A172 (cell line): ENCODE data around the gene LIN9. TPM values are rescaled to one million over a fixed set of nuclear protein-coding genes. Genes with fewer than 3 reads are reported as not detected.

Experiments
- DNase-seq: peaks from one replicate; pipeline ENCODE4 v3.0.0-alpha.2; 2015; ENCODE audit warnings: low spot score
- total RNA-seq: library from RNA; depleted of rRNA; stranded (reverse); fragments of >200 nt; shearing (Covaris generic); gene quantifications from 2 replicates; pipeline ENCODE4 v1.2.3, GENCODE V29; 2014

The LIN9 gene
- total RNA-seq, 1 experiment from 2014 or later, result 25.6 TPM

DNA sequence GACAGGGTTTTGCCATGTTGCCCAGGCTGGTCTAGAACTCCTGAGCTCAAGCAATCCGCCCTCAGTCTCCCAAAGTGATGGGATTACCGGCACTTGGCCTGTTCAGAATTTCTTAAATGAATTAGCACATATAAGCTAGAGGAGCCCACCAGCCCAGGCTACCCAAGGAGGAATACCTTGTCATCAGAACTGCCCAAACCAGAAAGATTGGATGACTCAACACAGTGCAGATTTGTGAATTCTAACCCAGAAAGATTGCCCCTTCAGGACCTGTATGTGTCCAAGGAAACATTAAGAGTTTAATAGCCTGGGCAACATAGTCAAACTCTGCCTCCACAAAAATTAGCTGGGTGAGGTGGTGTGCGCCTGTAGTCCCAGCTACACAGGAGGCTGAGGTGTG, 14.0 kb upstream of the LIN9 start:
- DNase-seq, result no peak

DNA sequence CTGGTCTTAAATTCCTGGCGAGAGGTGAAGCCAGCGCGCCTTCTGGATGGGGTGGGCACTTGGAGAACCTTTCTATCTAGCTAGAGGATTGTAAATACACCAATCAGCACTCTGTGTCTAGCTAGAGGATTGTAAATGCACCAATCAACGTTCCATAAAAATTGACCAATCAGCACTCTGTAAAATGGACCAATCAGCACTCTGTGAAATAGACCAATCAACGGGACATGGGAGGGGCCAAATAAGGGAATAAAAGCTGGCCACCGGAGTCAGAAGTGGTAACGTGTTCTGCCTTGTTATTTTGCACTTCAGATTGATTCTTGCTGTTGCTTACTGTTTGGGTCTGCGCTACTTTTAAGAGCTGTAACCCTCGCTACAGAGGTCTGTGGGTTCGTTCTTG, 12.0 kb upstream of the LIN9 start:
- DNase-seq, result no peak

DNA sequence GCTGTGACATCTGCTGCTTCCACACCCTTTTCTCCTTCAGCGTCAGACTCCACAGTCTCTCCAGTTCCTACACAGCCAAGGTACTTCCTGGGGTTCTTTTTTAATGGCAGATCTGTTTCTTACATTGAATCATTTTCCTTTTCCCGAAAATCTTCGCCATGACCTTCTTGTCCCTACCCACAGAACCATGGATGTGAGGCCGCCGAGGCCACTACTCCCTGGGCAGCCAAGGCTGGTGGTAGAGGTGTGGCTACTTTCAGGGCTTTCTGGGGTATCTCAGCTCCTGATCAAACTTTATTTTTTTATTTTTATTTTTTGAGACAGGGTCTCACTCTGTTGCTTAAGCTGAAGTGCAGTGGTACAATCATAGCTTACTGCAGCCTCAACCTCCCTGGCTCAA, 9.5 kb upstream of the LIN9 start:
- no peak for DNase-seq

DNA sequence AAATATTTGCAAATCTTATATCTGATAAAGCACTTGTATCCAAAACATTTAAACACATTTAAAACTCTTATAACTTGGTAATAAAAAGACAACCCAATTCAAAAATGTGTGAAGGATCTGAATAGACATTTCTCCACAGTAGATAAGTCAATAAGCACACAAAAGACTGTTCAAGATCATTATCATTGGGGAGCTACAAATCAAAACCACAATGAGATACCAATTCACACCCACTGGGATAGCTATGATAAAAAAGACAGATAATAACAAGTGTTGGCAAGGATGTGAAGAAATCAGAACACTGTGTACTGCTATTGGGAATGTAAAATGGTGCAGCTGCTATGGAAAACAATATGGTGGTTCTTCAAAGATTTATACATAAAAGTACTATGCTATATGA, 5.1 kb upstream of the LIN9 start:
- DNase-seq, result no peak

DNA sequence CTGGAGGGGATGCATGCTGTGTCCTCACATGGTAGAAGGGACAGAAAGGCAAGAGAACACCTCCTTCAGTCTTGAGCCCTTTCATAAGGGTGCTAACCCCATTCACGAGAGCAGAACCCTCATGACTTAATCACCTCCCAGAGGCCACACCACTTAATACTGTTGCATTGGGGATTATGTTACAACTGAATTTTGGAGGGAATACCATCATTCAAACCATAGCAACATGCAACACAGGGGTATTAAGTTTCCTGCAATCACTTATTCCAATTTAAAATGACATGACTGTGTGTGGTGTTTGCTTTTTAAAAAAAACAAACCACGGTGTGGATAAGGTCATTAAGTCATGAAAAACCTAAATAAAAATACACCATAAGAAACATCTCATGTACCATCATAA, 3.1 kb upstream of the LIN9 start:
- no peak for DNase-seq

DNA sequence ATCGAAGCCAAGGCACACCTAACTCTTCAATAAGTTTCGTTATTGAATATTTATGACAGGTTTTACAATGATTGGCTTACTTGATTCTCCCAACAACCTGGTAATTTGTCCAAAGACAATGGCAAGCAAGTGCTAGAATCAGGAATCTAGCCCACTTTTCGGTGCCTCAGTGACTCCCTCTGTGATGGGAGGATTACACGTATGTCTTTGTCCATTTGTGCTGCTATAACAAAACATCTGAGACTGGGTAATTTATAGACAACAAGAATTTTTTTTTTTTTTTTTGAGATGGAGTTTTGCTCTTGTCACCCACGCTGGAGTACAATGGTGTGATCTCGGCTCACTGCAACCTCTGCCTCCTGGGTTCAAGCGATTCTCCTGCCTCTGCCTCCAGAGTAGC, 2.4 kb upstream of the LIN9 start:
- DNase-seq, result no peak

DNA sequence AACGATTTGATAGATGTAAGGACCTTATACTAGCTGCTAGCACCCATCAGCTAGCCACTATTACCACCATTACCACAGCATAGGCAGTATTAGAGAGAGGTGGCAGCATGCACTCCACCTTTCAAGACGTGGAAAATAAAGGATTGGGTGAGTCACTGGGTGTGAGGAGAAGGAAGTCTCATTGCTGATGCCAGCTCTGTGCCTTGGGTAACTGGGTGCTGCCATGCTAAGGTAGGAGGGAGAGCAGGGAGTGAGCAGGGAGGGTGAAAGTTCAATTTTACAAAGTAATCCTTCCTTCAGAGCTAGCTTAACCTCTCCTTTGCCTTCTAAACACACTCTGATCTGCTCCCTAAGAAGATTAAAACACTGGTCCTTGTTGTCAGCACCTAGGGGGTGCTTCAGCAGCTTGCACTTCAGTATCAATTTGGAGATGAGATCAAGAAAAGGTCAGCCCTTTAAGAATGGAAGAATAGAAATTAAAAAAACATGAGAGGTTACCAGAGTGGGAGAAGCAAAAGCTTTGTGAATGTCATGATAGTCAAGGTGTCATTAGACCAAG, 1.8 kb upstream of the LIN9 start:
- peak; percentile 47 for DNase-seq

DNA sequence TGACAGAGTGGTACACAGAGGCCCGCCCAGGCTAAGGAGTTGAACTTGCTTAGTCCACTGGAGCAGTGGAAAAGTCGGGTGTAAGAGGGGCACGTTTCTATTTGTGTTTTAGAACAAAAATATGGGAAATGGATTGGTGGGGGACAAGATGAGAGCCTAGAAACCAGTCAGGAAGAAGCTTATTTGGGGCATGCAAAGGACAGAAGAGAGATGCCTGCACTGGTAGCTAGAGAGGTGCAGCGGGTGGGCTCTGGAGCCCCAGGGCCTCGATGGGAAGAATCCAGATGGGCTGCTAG, 1.2 kb upstream of the LIN9 start:
- no peak for DNase-seq

DNA sequence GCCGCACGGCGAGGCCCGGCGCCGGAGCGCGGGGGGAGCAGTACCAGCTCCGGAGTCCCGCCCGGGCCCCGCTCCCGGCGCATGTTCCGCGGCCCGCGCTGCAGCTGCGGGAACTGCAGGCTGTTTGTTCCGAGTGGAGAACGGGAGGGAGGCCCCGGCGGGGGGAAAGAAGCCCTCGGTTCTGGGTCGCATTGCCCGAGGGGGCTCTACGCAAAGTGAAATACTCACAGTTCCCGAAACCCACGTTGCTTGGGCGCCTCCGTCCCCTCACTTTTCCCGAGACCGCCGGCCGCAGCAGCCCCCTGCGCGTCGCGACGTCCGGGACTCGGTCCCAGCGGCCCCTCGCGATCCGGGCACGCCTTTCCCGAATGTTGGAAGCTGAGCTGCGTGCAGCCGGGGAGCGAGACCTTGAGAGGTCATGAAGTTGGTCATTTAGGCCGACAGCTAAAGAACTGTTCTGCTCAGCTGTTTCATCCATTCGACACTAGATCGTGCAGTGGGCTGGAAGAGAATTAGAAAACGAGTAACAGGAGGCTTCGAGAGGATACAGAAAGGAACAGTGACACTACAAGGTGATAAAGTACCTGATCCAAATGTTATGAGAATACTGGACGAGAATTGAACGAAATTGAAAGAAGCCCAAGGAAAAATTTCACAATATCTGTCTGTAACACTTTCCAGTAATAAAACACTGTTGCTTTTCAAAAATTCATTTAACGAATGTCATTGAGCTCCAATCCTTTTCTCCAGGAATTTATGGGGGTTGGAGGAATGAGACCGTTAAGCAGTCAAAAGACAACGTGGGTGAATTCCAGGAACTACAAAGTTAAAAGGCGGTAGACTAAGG, 657 bp upstream of the LIN9 start:
- peak; percentile 22 for DNase-seq

DNA sequence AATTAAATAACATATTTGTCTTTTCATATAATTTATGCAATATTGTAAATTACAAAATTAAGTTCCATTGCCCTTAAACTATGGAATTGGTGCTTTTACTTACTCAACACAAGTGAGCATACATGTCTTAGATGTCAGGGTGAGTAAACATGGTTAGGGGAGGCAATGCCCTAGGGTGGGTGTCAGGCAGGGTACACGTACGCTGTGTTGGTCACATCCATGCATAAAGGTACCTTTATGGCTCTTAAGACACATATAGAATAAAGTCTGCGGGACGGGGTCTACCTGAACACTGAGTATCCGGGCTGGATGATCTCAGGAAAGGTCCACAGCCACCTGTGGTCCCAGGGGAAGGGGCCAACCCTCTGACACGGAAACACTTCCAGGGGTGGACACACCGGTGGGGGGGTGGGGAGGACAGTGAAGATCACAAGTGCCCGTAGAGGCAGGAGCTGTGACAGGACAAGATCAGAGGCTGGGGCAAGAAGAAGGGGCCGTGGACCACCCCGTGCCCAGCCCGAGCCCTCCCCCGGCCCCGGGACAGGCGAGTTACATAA, 720 bp downstream of the LIN9 start:
- no peak for DNase-seq

DNA sequence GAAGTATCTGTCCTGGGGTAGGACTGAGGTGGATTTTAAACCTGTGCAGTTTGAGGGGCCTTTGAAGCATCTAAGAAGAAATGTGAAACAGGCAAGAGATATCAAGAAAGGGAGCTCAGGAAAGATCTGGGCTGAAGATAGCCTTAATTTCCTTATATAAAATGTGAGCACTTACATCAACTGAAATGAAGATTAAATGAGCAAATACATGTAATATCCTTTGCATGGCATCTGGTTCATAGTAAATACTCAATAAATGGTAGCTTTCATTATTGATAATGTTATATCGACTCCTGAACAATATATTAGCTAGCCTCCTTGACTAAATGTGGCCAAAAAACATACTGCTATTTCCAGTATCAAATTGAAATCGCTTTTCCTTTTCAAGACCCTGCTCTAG, 2.5 kb downstream of the LIN9 start:
- no peak for DNase-seq

DNA sequence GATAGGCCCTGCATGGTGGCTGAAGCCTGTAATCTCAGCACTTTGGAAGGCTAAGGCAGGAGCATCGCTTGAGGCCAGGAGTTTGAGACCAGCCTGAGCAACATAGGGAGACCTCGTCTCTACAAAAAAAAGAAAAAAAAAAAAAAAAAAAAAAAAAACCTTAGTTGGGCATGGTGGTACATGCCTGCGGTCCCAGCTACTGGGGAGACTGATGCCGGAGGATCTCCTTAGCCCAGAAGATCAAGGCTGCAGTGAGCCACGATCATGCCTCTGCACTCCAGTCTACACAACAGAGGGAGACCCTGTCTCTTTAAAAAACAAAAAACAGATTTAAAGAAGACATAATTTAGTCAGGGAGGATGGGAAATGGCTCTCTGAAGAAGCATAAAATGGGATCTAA, 3.8 kb downstream of the LIN9 start:
- no peak for DNase-seq

DNA sequence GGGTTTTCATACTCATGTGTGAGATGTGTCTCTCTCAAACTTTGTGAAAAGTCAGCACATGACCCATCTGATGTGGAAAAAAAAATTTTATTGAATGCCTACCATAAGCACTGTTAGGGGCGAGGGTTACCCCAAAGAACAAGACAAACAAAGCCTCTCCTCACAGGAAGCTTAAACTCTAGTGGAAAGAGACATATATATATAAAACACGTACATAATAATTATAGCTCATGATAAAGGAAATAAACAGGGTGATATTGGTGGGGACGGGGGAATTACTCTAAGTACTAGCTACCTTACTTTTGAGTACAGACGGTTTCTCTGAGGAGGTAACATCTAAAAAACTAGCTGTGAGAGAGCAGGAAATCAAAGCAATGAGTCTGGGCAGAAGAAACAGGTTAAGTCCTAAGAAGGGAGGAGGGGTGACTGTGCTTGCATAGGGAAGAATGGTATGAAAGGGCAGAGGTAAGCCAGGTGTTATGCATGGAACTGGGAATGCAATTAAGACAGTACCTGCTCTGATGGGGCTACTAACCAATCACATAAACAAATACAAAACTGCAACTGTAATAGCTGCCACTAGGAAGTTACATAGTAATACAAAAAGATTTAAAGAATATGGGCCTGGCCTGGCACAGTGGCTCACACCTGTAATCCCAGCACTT, 4.5 kb downstream of the LIN9 start:
- no peak for DNase-seq

DNA sequence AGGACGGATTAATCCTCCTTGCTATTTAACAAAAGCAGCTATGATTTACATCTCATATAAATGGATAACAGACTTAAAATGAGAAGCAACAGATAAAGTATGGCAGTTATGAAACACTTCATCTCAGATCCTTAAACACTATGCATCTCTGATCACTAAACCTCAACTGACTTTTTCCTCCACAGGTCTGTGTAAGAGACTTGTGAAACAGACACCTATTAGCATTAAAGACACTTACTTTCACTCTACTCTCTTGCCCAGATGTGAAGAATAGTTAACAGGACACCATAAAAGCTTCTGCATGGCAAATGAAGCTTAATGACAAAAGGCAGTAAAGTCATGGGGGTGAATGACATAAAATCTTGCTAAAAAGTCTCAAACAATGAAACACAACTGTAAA, 6.2 kb downstream of the LIN9 start:
- DNase-seq, result no peak

DNA sequence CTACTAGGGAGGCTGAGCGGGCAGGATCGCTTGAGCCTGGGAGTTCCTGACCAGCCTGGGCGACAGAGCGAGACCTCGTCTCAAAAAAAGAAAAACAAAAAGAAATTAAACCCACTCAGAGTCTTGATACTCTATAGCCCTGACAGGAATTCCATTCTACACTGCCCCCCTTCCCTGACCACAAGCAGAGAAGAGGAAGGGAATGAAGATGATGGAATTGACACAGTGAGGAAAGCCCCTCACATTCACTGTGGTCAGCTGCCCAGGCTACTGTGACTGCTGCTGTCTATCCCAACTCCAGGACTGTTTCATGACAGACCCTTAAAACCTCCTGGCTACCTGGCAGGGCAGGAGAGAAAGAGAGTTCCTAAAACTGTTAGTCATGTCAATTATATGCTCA, 12.1 kb downstream of the LIN9 start:
- DNase-seq, result no peak

DNA sequence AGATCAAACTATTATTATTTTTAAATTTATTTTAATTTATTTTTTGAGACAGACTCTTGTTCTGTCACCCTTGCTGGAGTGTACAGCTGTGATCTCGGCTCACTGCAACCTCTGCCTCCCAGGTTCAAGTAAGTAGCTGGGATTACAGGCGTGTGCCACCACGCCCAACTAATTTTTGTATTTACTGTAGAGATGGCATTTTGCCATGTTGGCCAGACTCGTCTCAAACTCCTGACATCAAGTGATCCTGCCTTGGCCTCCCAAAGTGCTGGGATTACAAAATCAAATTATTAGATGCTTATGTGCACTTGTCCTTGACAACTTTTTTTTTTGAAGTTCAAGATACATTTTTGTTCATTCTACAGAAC, 15.4 kb downstream of the LIN9 start:
- DNase-seq, result no peak

DNA sequence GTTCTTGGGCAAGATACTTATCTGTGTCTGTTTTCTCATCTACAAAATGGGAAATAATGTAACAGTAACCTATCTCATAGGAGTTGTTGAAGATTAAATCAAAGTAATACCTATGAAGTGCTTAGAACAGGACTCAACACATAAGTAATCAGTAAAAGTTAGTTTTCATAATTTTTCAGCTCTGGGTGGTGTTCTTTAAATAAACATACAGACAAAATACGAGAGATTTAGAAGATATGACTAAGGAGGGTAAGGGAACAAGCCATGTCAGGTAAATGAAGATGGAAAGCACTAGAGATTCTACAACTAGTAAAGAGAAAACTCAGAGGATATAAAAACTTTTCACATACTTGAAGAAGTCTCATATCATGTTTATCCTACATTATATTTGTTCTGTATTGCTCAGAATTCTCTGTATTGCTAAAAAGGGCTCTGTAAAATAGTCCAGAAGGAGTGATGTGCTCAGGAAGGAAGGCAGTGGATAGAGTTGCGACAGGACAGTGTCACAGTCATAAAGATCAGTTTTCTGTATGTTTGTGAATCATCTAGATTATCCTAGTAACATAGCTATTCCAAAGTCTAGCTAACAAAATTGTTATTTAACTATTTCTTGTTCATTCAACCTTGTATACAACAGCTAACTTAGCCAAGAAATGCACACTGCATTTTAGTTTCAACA, 16.0 kb downstream of the LIN9 start:
- no peak for DNase-seq

DNA sequence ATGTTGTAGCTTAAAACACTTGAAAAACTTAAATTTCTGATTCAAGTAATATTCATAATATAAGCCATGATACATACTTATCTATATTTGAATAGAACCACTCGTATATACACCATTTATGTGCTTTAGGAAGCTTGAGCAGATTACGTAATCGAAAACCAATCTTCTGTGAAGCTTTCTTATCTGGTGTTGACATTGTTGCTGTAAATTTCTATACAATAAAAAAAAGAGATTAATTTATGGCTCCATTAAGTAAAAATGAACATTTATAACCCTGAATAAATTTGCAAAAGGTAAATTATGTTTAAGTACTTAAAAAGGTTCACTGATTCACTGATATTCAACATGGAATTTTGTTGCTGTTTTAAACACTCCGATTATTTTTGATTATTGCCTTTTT, 21.4 kb downstream of the LIN9 start:
- DNase-seq, result no peak

DNA sequence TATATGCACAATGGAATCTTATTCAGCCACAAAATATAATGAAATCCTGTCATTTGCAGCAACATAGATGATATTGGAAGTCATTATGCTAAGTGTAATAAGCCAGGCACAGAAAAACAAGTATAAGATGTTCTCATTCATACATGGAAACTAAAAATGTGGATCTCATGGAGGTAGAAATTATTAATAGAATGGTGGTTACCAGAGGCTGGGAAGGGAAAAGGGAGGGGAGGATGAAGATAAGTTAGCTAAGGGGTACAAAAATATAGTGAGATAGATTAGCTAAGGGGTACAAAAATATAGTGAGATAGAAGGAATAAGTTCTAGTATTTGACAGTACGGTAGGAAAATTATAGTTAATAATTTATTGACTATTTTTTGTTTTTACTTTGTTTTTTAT, 27.9 kb downstream of the LIN9 start:
- DNase-seq, result no peak

DNA sequence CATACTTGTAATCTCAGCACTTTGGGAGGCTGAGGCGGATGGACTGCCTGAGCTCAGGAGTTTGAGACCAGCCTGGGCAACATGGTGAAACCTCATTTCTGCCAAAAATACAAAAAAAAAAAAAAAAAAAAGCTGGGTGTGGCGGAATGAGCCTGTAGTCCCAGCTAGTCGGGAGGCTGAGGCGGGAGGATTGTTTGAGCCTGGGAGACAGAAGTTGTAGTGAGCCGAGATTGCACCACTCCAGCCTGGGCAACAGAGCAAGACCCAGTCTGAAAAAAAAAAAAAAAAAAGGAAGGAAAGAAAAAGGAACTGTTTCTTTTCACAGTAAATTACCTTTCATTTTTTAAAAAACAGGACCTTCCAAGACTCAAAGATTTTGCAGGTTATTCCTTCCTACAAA, 29.5 kb downstream of the LIN9 start:
- no peak for DNase-seq

DNA sequence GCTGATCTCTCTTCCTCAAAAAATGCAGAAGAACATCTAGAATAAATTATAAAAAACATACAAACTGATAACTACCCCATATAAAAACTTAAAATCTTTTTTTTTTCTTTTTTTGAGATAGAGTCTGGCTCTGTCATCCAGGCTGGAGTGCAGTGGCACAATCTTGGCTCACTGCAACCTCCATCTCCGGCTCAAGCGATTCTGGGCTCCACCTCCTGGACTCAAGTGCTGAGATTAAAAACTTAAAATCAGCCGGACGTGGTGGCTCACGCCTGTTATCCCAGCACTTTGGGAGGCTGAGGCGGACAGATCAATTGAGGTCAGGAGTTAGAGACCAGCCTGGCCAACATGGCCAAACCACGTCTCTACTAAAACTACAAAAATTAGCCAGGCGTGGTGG, 31.1 kb downstream of the LIN9 start:
- DNase-seq, result no peak

DNA sequence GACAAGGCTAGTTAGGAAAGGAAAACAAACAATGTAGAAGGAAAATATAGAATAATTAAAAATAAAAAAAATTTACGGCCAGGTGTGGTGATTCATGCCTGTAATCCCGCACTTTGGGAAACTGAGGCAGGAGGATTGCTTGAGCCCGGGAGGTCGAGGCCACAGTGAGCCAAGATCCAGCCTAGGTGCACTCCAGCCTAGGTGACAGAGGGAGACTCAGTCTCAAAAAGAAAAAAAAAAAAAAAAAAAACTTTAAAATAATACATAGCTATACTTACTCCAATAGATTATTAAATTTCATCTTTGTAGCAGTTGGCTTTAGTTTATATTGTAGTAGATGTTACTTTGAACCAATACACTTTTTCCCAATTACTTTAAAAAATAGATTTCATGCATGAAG, 32.0 kb downstream of the LIN9 start:
- no peak for DNase-seq
